Measurements from ENCODE around the gene RNF113A. TPM values are rescaled to one million over a fixed set of nuclear protein-coding genes. Genes with fewer than 3 reads are reported as not detected.

RNF113A gene
- total and polyA plus RNA-seq, 7 experiments from 2014 or later: 25.5 to 76.4 (median 38.7) TPM

- H3K27me3 Mint-ChIP-seq: no peaks in the 10 kb centered on the region
- H3K4me3 Mint-ChIP-seq: no peak overlapping the region
- intact Hi-C loops (cut with micrococcal nuclease): loop anchor here (1.0 to 2.0 kb wide), 4 partner anchors 9 to 364 kb away; partner anchors contain the start of genes RPL39 (in 2 of the 2), NDUFA1 (in 1 of the 2) and RNF113A (in 1 of the 2)
- Histone ChIP-seq H3K36me3 (ENCODE audit: control insufficient read depth in 2 of 3, insufficient read depth in 3 of 3, low read length in 3 of 3) (no peaks in the 10 kb centered on the region), H3K9me3 (ENCODE audit: control insufficient read depth in 2 of 3, low read length in 3 of 3) (no peaks in the 10 kb centered on the region), H3K27me3 (ENCODE audit: control insufficient read depth in 2 of 2, insufficient read depth in 2 of 2, low read length in 2 of 2) (no peaks in the 10 kb centered on the region), H3K4me1 (ENCODE audit: control insufficient read depth in 2 of 2, insufficient read depth in 2 of 2, low read length in 2 of 2) (peaks cover 0 to 7% of the 10 kb centered on the region in 2 donors), H3K4me3 (ENCODE audit: low read length) (no peak overlapping the region), H3K27ac (ENCODE audit: low read depth, low read length) (peak overlapping the region; percentile 20)
- peak overlapping the region in 8 of 9 donors; percentile 36 to 88 (median 66) for H3K27ac Mint-ChIP-seq
- peak in 7 of 9 donors; percentile 21 to 57 (median 36) for DNase-seq
- H3K36me3 Mint-ChIP-seq: peaks cover 0 to 3% (median 0%) of the 10 kb centered on the region in 5 donors
- peaks cover 0 to 26% (median 18%) of the 10 kb centered on the region in 7 donors for H3K4me1 Mint-ChIP-seq
- ChIA-PET CTCF (no interaction called here), POLR2A (interaction anchor here (0.6 kb wide), 1 partner anchor 10 kb away, joined by 3 read pairs; no protein-coding TSS in a partner anchor)
- H3K9me3 Mint-ChIP-seq: no peaks in the 10 kb centered on the region
- ATAC-seq: peak; percentile 93
These were observed 9.3 kb upstream of the RNF113A start for GRCh38 chrX:119880552-119881437.

GRCh38 chrX:119880076-119880475, 8.5 kb upstream of the RNF113A start:
- peak in 3 of 9 donors; percentile 10 to 24 (median 18) for DNase-seq

GRCh38 chrX:119878740-119879139, 7.2 kb upstream of the RNF113A start:
- CTCF ChIA-PET: interaction anchor here (0.6 to 1.0 kb wide), 3 partner anchors 18 to 91 kb away, joined by 3 read pairs; no protein-coding TSS in a partner anchor
- H3K4me1 Mint-ChIP-seq: peaks cover 0 to 30% (median 18%) of the 10 kb centered on the region in 7 donors
- H3K27me3 ChIP-seq (ENCODE audit: control insufficient read depth in 2 of 2, insufficient read depth in 2 of 2, low read length in 2 of 2): no peaks in the 10 kb centered on the region
- H3K27me3 Mint-ChIP-seq: no peaks in the 10 kb centered on the region
- no peaks in the 10 kb centered on the region for H3K36me3 ChIP-seq (ENCODE audit: control insufficient read depth in 2 of 3, insufficient read depth in 3 of 3, low read length in 3 of 3)
- peaks cover 0 to 7% of the 10 kb centered on the region in 2 donors for H3K4me1 ChIP-seq (ENCODE audit: control insufficient read depth in 2 of 2, insufficient read depth in 2 of 2, low read length in 2 of 2)
- peaks cover 0 to 3% (median 0%) of the 10 kb centered on the region in 5 donors for H3K36me3 Mint-ChIP-seq
- H3K27ac ChIP-seq (ENCODE audit: low read depth, low read length): no peak overlapping the region
- H3K4me3 ChIP-seq (ENCODE audit: low read length): no peak overlapping the region
- POLR2A ChIA-PET: interaction anchor here (0.8 to 1.1 kb wide), 2 partner anchors 87 to 362 kb away, joined by 3 to 5 read pairs; partner anchors contain the start of gene RPL39
- no peak overlapping the region for H3K4me3 Mint-ChIP-seq
- ATAC-seq (no peak), DNase-seq (peak in 2 of 9 donors; percentile 13 to 19)
- intact Hi-C loops (cut with micrococcal nuclease): no loop called here
- no peaks in the 10 kb centered on the region for H3K9me3 ChIP-seq (ENCODE audit: control insufficient read depth in 2 of 3, low read length in 3 of 3)
- no peaks in the 10 kb centered on the region for H3K9me3 Mint-ChIP-seq
- peak overlapping the region in 4 of 9 donors; percentile 19 to 66 (median 57) for H3K27ac Mint-ChIP-seq

More at GRCh38 chrX:119880076-119880475, 8.5 kb upstream of the RNF113A start:
- Histone ChIP-seq H3K36me3 (ENCODE audit: control insufficient read depth in 2 of 3, insufficient read depth in 3 of 3, low read length in 3 of 3) (no peaks in the 10 kb centered on the region), H3K9me3 (ENCODE audit: control insufficient read depth in 2 of 3, low read length in 3 of 3) (no peaks in the 10 kb centered on the region), H3K27me3 (ENCODE audit: control insufficient read depth in 2 of 2, insufficient read depth in 2 of 2, low read length in 2 of 2) (no peaks in the 10 kb centered on the region), H3K4me1 (ENCODE audit: control insufficient read depth in 2 of 2, insufficient read depth in 2 of 2, low read length in 2 of 2) (peaks cover 0 to 7% of the 10 kb centered on the region in 2 donors), H3K4me3 (ENCODE audit: low read length) (no peak overlapping the region), H3K27ac (ENCODE audit: low read depth, low read length) (no peak overlapping the region)
- POLR2A ChIA-PET: no interaction called here
- Mint-ChIP-seq H3K4me1 (peaks cover 0 to 26% (median 18%) of the 10 kb centered on the region in 7 donors), H3K27ac (peak overlapping the region in 8 of 9 donors; percentile 36 to 88 (median 68)), H3K9me3 (no peaks in the 10 kb centered on the region), H3K4me3 (no peak overlapping the region), H3K27me3 (no peaks in the 10 kb centered on the region), H3K36me3 (peaks cover 0 to 3% (median 0%) of the 10 kb centered on the region in 5 donors)
- intact Hi-C loops (cut with micrococcal nuclease): loop anchor here in 1 of 2 donors (2.0 kb wide), 1 partner anchor 181 kb away; no protein-coding TSS in a partner anchor
- CTCF ChIA-PET: interaction anchor here (0.6 kb wide), 1 partner anchor 279 kb away, joined by 3 read pairs; no protein-coding TSS in a partner anchor
- ATAC-seq: no peak

GRCh38 chrX:119871245-119871598, 311 bp downstream of the RNF113A start:
- H3K27ac ChIP-seq (ENCODE audit: low read depth, low read length): peak overlapping the region; percentile 88
- Mint-ChIP-seq H3K36me3 (peaks cover 0 to 13% (median 3%) of the 10 kb centered on the region in 5 donors), H3K4me1 (peaks cover 6 to 35% (median 15%) of the 10 kb centered on the region in 7 donors), H3K27me3 (no peaks in the 10 kb centered on the region), H3K9me3 (peaks cover 0 to 6% (median 0%) of the 10 kb centered on the region in 11 donors), H3K4me3 (peak overlapping the region; percentile 86 to 100 (median 97)), H3K27ac (peak overlapping the region; percentile 94 to 100 (median 99))
- H3K4me1 ChIP-seq (ENCODE audit: control insufficient read depth in 2 of 2, insufficient read depth in 2 of 2, low read length in 2 of 2): peaks cover 7 to 8% of the 10 kb centered on the region in 2 donors
- ChIA-PET CTCF (interaction anchor here (0.8 kb wide), 1 partner anchor 11 kb away, joined by 3 read pairs; no protein-coding TSS in a partner anchor), POLR2A (interaction anchor here (0.6 to 4.1 kb wide), 16 partner anchors 9 to 296 kb away, joined by 3 to 46 read pairs (median 6); partner anchors contain the start of genes NKRF, RPL39, SOWAHD and UBE2A)
- intact Hi-C loops (cut with micrococcal nuclease): loop anchor here (1.0 to 5.0 kb wide), 16 partner anchors 10 to 1524 kb away; partner anchors contain the start of genes NKAP (in 2 of the 2), NKRF (in 2 of the 2), PGRMC1 (in 2 of the 2) and RPL39 (in 2 of the 2)
- ATAC-seq (peak; percentile 58), DNase-seq (peak in 1 of 9 donors; percentile 51)
- H3K9me3 ChIP-seq (ENCODE audit: control insufficient read depth in 2 of 3, low read length in 3 of 3): no peaks in the 10 kb centered on the region
- no peaks in the 10 kb centered on the region for H3K27me3 ChIP-seq (ENCODE audit: control insufficient read depth in 2 of 2, insufficient read depth in 2 of 2, low read length in 2 of 2)
- H3K36me3 ChIP-seq (ENCODE audit: control insufficient read depth in 2 of 3, insufficient read depth in 3 of 3, low read length in 3 of 3): no peaks in the 10 kb centered on the region
- peak overlapping the region; percentile 90 for H3K4me3 ChIP-seq (ENCODE audit: low read length)

- ATAC-seq (peak; percentile 20), DNase-seq (peak in 7 of 9 donors; percentile 17 to 38 (median 31))
- H3K36me3 Mint-ChIP-seq: peaks cover 0 to 13% (median 0%) of the 10 kb centered on the region in 5 donors
- POLR2A ChIA-PET: interaction anchor here (0.7 to 4.1 kb wide), 16 partner anchors 9 to 1374 kb away, joined by 3 to 46 read pairs (median 4); partner anchors contain the start of genes NKRF, RPL39, SEPTIN6 and SOWAHD
- no peaks in the 10 kb centered on the region for H3K36me3 ChIP-seq (ENCODE audit: control insufficient read depth in 2 of 3, insufficient read depth in 3 of 3, low read length in 3 of 3)
- H3K9me3 ChIP-seq (ENCODE audit: control insufficient read depth in 2 of 3, low read length in 3 of 3): no peaks in the 10 kb centered on the region
- intact Hi-C loops (cut with micrococcal nuclease): loop anchor here (1.0 to 5.0 kb wide), 16 partner anchors 11 to 1523 kb away; partner anchors contain the start of genes NKAP (in 2 of the 2), NKRF (in 2 of the 2), PGRMC1 (in 2 of the 2) and RPL39 (in 2 of the 2)
- peaks cover 6 to 35% (median 15%) of the 10 kb centered on the region in 7 donors for H3K4me1 Mint-ChIP-seq
- peak overlapping the region; percentile 90 for H3K4me3 ChIP-seq (ENCODE audit: low read length)
- no peaks in the 10 kb centered on the region for H3K27me3 Mint-ChIP-seq
- peak overlapping the region; percentile 94 to 100 (median 99) for H3K27ac Mint-ChIP-seq
- H3K9me3 Mint-ChIP-seq: peaks cover 0 to 6% (median 0%) of the 10 kb centered on the region in 11 donors
- H3K4me1 ChIP-seq (ENCODE audit: control insufficient read depth in 2 of 2, insufficient read depth in 2 of 2, low read length in 2 of 2): peaks cover 7 to 8% of the 10 kb centered on the region in 2 donors
- no peaks in the 10 kb centered on the region for H3K27me3 ChIP-seq (ENCODE audit: control insufficient read depth in 2 of 2, insufficient read depth in 2 of 2, low read length in 2 of 2)
- peak overlapping the region; percentile 86 to 100 (median 97) for H3K4me3 Mint-ChIP-seq
- CTCF ChIA-PET: interaction anchor here (0.8 to 0.9 kb wide), 2 partner anchors 11 to 17 kb away, joined by 3 read pairs; no protein-coding TSS in a partner anchor
- peak overlapping the region; percentile 88 for H3K27ac ChIP-seq (ENCODE audit: low read depth, low read length)
These were observed 854 bp downstream of the RNF113A start for GRCh38 chrX:119870626-119871131.
